Activated CD8-positive, alpha-beta T cell treated with anti-CD3 and anti-CD28 coated beads, Interleukin-2, amount 10 ng/mL, durations not matched to agents 7 days and 5 days (primary cell): ENCODE data around the gene ADH1B. TPM values are rescaled to one million over a fixed set of nuclear protein-coding genes. Genes with fewer than 3 reads are reported as not detected.
"Not testable (repeated sequence)": the region's sequence is repeated elsewhere in the genome, so short reads cannot be mapped to it uniquely, and the experiment has no call there.

ENCODE experiments used
- ATAC-seq: fragments of 150-1000 bp; cut with Tn5 transposase; one replicate; pipeline ENCODE4 v1.10.0; 2021; ENCODE audit warnings: moderate library complexity
- CTCF ChIA-PET: fragments of 350-600 bp; sonication (Branson Sonifier 250); formaldehyde crosslinking; loops from one replicate; lab custom pipeline; 2021; ENCODE audit warnings: antibody characterized with exemption; lab: Charles Lee
- POLR2A ChIA-PET: fragments of 350-600 bp; sonication (Branson Sonifier 250); formaldehyde crosslinking; loops from one replicate; lab custom pipeline; 2021; ENCODE audit warnings: antibody characterized with exemption; lab: Charles Lee
- DNase-seq: peaks from one replicate; pipeline ENCODE4 v3.0.0-alpha.2; 2020
- H3K27ac Mint-ChIP-seq: one replicate; pipeline ENCODE4 v1.8.0; 2021; ENCODE audit warnings: mild to moderate bottlenecking, mixed read lengths
- H3K27me3 Mint-ChIP-seq: one replicate; pipeline ENCODE4 v1.8.0; 2021; ENCODE audit warnings: low read depth, mixed read lengths
- H3K36me3 Mint-ChIP-seq: one replicate; pipeline ENCODE4 v1.8.0; 2021; ENCODE audit warnings: low read depth, mixed read lengths
- H3K4me1 Mint-ChIP-seq: one replicate; pipeline ENCODE4 v1.8.0; 2021; ENCODE audit warnings: low read depth, mixed read lengths
- H3K4me3 Mint-ChIP-seq: one replicate; pipeline ENCODE4 v1.8.0; 2021; ENCODE audit warnings: mild to moderate bottlenecking, mixed read lengths
- H3K9me3 Mint-ChIP-seq: one replicate; pipeline ENCODE4 v1.8.0; 2022; ENCODE audit warnings: mixed read lengths; ENCODE audit not compliant: insufficient read depth
- total RNA-seq, 2 experiments: library from RNA; stranded (reverse); gene quantifications; one replicate each; pipeline ENCODE4 v1.2.3, GENCODE V29; 2021

Gene ADH1B
- total RNA-seq, 2 experiments from 2014 or later = not detected

GRCh38 chr4:99351487-99351886 lies 30.3 kb upstream of the ADH1B start:
- DNase-seq = no peak

GRCh38 chr4:99349338-99349737 lies 28.1 kb upstream of the ADH1B start:
- no peaks in the 10 kb centered on the region for H3K36me3 Mint-ChIP-seq
- no peaks in the 10 kb centered on the region for H3K4me1 Mint-ChIP-seq
- ChIA-PET POLR2A (no interaction called here), CTCF (no interaction called here)
- H3K9me3 Mint-ChIP-seq = no peaks in the 10 kb centered on the region
- DNase-seq (no peak), ATAC-seq (no peak)
- H3K27ac Mint-ChIP-seq = no peak overlapping the region
- H3K4me3 Mint-ChIP-seq = no peak overlapping the region
- no peaks in the 10 kb centered on the region for H3K27me3 Mint-ChIP-seq

More at GRCh38 chr4:99351487-99351886, 30.3 kb upstream of the ADH1B start:
- ATAC-seq = no peak
- Mint-ChIP-seq H3K4me1 (peaks cover 3% of the 10 kb centered on the region), H3K9me3 (peaks cover 11% of the 10 kb centered on the region), H3K27me3 (no peaks in the 10 kb centered on the region), H3K4me3 (no peak overlapping the region), H3K36me3 (no peaks in the 10 kb centered on the region), H3K27ac (no peak overlapping the region)
- CTCF ChIA-PET = no interaction called here
- POLR2A ChIA-PET = no interaction called here

GRCh38 chr4:99342624-99343023 lies 21.4 kb upstream of the ADH1B start:
- H3K4me3 Mint-ChIP-seq, H3K9me3 Mint-ChIP-seq, H3K36me3 Mint-ChIP-seq, POLR2A ChIA-PET, H3K27ac Mint-ChIP-seq, H3K27me3 Mint-ChIP-seq, CTCF ChIA-PET, H3K4me1 Mint-ChIP-seq, ATAC-seq, DNase-seq: not testable (repeated sequence)

GRCh38 chr4:99341426-99341825 lies 20.2 kb upstream of the ADH1B start:
- H3K9me3 Mint-ChIP-seq = no peaks in the 10 kb centered on the region
- ATAC-seq (no peak), DNase-seq (no peak)
- H3K4me3 Mint-ChIP-seq = no peak overlapping the region
- no peaks in the 10 kb centered on the region for H3K4me1 Mint-ChIP-seq
- H3K27ac Mint-ChIP-seq = no peak overlapping the region
- ChIA-PET CTCF (no interaction called here), POLR2A (no interaction called here)
- no peaks in the 10 kb centered on the region for H3K36me3 Mint-ChIP-seq
- peaks cover 4% of the 10 kb centered on the region for H3K27me3 Mint-ChIP-seq

- CTCF ChIA-PET = no interaction called here
- Mint-ChIP-seq H3K4me1 (no peaks in the 10 kb centered on the region), H3K27ac (no peak overlapping the region), H3K27me3 (peaks cover 4% of the 10 kb centered on the region), H3K4me3 (no peak overlapping the region), H3K9me3 (no peaks in the 10 kb centered on the region), H3K36me3 (no peaks in the 10 kb centered on the region)
- ATAC-seq (no peak), DNase-seq (no peak)
- POLR2A ChIA-PET = no interaction called here
Observed at GRCh38 chr4:99339172-99339571, 18.0 kb upstream of the ADH1B start.

- ChIA-PET POLR2A (no interaction called here), CTCF (no interaction called here)
- Mint-ChIP-seq H3K27ac (no peak overlapping the region), H3K27me3 (peaks cover 4% of the 10 kb centered on the region), H3K36me3 (no peaks in the 10 kb centered on the region), H3K4me3 (no peak overlapping the region), H3K4me1 (no peaks in the 10 kb centered on the region), H3K9me3 (no peaks in the 10 kb centered on the region)
- no peak for ATAC-seq
- DNase-seq = no peak
Observed at GRCh38 chr4:99336553-99336952, 15.4 kb upstream of the ADH1B start.

- no peak for DNase-seq
- Mint-ChIP-seq H3K4me1 (no peaks in the 10 kb centered on the region), H3K27ac (no peak overlapping the region), H3K36me3 (no peaks in the 10 kb centered on the region), H3K27me3 (no peaks in the 10 kb centered on the region), H3K9me3 (no peaks in the 10 kb centered on the region), H3K4me3 (no peak overlapping the region)
- ATAC-seq = no peak
- POLR2A ChIA-PET = interaction anchor here (0.6 kb wide), 1 partner anchor 128 kb away, joined by 3 read pairs; no protein-coding TSS in a partner anchor
- CTCF ChIA-PET = no interaction called here
Observed at GRCh38 chr4:99334880-99335279, 13.7 kb upstream of the ADH1B start.

GRCh38 chr4:99330648-99331047 lies 9.4 kb upstream of the ADH1B start:
- ATAC-seq (no peak), DNase-seq (no peak)
- Mint-ChIP-seq H3K4me3 (no peak overlapping the region), H3K27ac (no peak overlapping the region), H3K27me3 (no peaks in the 10 kb centered on the region), H3K4me1 (no peaks in the 10 kb centered on the region), H3K9me3 (no peaks in the 10 kb centered on the region), H3K36me3 (no peaks in the 10 kb centered on the region)
- ChIA-PET POLR2A (no interaction called here), CTCF (no interaction called here)

GRCh38 chr4:99329876-99330275 lies 8.7 kb upstream of the ADH1B start:
- DNase-seq = no peak
- no peak overlapping the region for H3K4me3 Mint-ChIP-seq
- CTCF ChIA-PET = no interaction called here

GRCh38 chr4:99324979-99325378 lies 3.8 kb upstream of the ADH1B start:
- H3K36me3 Mint-ChIP-seq = no peaks in the 10 kb centered on the region
- H3K9me3 Mint-ChIP-seq = no peaks in the 10 kb centered on the region
- H3K4me1 Mint-ChIP-seq = no peaks in the 10 kb centered on the region
- ATAC-seq = no peak
- DNase-seq = no peak
- no peak overlapping the region for H3K27ac Mint-ChIP-seq
- H3K27me3 Mint-ChIP-seq = peaks cover 2% of the 10 kb centered on the region
- CTCF ChIA-PET = no interaction called here
- POLR2A ChIA-PET = no interaction called here
- no peak overlapping the region for H3K4me3 Mint-ChIP-seq

More at GRCh38 chr4:99329876-99330275, 8.7 kb upstream of the ADH1B start:
- Mint-ChIP-seq H3K27me3 (no peaks in the 10 kb centered on the region), H3K36me3 (no peaks in the 10 kb centered on the region), H3K4me1 (no peaks in the 10 kb centered on the region), H3K27ac (no peak overlapping the region), H3K9me3 (no peaks in the 10 kb centered on the region)
- POLR2A ChIA-PET = no interaction called here
- ATAC-seq = no peak

- Mint-ChIP-seq H3K4me3 (no peak overlapping the region), H3K27ac (no peak overlapping the region), H3K27me3 (peaks cover 2% of the 10 kb centered on the region), H3K36me3 (no peaks in the 10 kb centered on the region), H3K4me1 (no peaks in the 10 kb centered on the region), H3K9me3 (no peaks in the 10 kb centered on the region)
- DNase-seq = no peak
- POLR2A ChIA-PET = no interaction called here
- CTCF ChIA-PET = no interaction called here
- ATAC-seq = no peak
Observed at GRCh38 chr4:99324361-99324760, 3.2 kb upstream of the ADH1B start.

- no peaks in the 10 kb centered on the region for H3K4me1 Mint-ChIP-seq
- no peak overlapping the region for H3K4me3 Mint-ChIP-seq
- no peaks in the 10 kb centered on the region for H3K36me3 Mint-ChIP-seq
- DNase-seq (no peak), ATAC-seq (no peak)
- H3K27me3 Mint-ChIP-seq = peaks cover 2% of the 10 kb centered on the region
- CTCF ChIA-PET = no interaction called here
- POLR2A ChIA-PET = no interaction called here
- H3K9me3 Mint-ChIP-seq = no peaks in the 10 kb centered on the region
- no peak overlapping the region for H3K27ac Mint-ChIP-seq
Observed at GRCh38 chr4:99323756-99324155, 2.6 kb upstream of the ADH1B start.

GRCh38 chr4:99317811-99318210 lies 3.4 kb downstream of the ADH1B start:
- DNase-seq, POLR2A ChIA-PET, H3K27ac Mint-ChIP-seq, H3K4me1 Mint-ChIP-seq, ATAC-seq, CTCF ChIA-PET, H3K4me3 Mint-ChIP-seq, H3K9me3 Mint-ChIP-seq, H3K27me3 Mint-ChIP-seq, H3K36me3 Mint-ChIP-seq: not testable (repeated sequence)
